Endothelial cell of umbilical vein (primary cell): ENCODE measurements around the gene YIPF3.

ENCODE experiments used
- EZH2 ChIP-seq: IDR thresholded peaks from 2 replicates; pipeline ENCODE4 v1.6.1; 2012; ENCODE audit warnings: borderline replicate concordance, low read depth, mild to moderate bottlenecking, moderate library complexity, low read length, inconsistent platforms; ENCODE audit not compliant: severe bottlenecking
- FOS ChIP-seq: IDR thresholded peaks from 2 replicates; pipeline ENCODE4 v1.6.1; 2011; ENCODE audit warnings: mild to moderate bottlenecking, low read length, moderate library complexity, borderline replicate concordance; ENCODE audit not compliant: insufficient read depth
- GATA2 ChIP-seq: IDR thresholded peaks from 2 replicates; pipeline ENCODE4 v1.7.0; 2011; ENCODE audit warnings: low read depth, mild to moderate bottlenecking, moderate library complexity, mixed read lengths, low read length; ENCODE audit not compliant: insufficient read length, insufficient read depth
- POLR2AphosphoS5 ChIP-seq: IDR thresholded peaks from 2 replicates; pipeline ENCODE4 v1.6.1; 2012; ENCODE audit warnings: low read depth, mild to moderate bottlenecking, control low read depth, low read length, moderate library complexity; ENCODE audit not compliant: insufficient read depth
- TF ChIP-seq, protein P1 (sequence below), 2 donors: IDR thresholded peaks; 1 replicate in 1 of 2; 2 replicates in 1 of 2; pipeline ENCODE4 v1.5.1; 2011; ENCODE audit warnings: low read length in 2 of 2, mild to moderate bottlenecking in 2 of 2, moderate library complexity in 2 of 2, control low read depth in 1 of 2, inconsistent platforms in 1 of 2, low read depth in 1 of 2; ENCODE audit not compliant: insufficient read depth in 1 of 2; ENCODE audit errors: extremely low read depth in 1 of 2

DNA sequence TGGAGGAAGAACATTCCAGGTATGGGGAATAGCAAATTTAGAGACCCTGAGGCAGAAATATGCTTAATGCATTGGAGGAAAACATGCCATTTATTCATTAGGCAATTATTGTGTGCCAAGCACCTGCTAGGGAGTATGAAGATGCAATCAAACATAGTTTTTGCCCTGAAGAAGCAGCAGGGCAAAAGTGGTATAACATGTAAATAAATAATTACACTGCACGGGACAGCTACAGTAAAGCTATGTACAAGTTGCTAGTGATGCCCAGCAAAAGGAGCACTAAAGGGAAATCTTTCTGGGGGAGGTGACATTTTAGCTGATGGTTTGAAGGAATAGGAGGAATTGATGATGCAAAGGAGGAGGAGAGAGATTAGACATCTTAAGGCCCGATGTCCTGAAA is 40.0 kb downstream of the YIPF3 start:
- TF ChIP-seq EZH2 = no peak
- TF ChIP-seq, protein P1, sequence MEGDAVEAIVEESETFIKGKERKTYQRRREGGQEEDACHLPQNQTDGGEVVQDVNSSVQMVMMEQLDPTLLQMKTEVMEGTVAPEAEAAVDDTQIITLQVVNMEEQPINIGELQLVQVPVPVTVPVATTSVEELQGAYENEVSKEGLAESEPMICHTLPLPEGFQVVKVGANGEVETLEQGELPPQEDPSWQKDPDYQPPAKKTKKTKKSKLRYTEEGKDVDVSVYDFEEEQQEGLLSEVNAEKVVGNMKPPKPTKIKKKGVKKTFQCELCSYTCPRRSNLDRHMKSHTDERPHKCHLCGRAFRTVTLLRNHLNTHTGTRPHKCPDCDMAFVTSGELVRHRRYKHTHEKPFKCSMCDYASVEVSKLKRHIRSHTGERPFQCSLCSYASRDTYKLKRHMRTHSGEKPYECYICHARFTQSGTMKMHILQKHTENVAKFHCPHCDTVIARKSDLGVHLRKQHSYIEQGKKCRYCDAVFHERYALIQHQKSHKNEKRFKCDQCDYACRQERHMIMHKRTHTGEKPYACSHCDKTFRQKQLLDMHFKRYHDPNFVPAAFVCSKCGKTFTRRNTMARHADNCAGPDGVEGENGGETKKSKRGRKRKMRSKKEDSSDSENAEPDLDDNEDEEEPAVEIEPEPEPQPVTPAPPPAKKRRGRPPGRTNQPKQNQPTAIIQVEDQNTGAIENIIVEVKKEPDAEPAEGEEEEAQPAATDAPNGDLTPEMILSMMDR (IDR thresholded peaks at IDR 0.05; ENCODE audit: extremely low read depth in 1 of 2, insufficient read depth in 1 of 2, low read depth in 1 of 2, low read length in 2 of 2) = no peak
- no peak for TF ChIP-seq GATA2
- no peak for TF ChIP-seq FOS
- no peak for TF ChIP-seq POLR2AphosphoS5
